ENCODE results near the gene TTC1. TPM values are rescaled to one million over a fixed set of nuclear protein-coding genes. Genes with fewer than 3 reads are reported as not detected.

TTC1 gene
- total and polyA plus RNA-seq, 2 of the 8 experiments (the other 6 are each of a cell fraction or from before 2014, with no cell fraction given), result 25.1 to 63.9 TPM

DNA sequence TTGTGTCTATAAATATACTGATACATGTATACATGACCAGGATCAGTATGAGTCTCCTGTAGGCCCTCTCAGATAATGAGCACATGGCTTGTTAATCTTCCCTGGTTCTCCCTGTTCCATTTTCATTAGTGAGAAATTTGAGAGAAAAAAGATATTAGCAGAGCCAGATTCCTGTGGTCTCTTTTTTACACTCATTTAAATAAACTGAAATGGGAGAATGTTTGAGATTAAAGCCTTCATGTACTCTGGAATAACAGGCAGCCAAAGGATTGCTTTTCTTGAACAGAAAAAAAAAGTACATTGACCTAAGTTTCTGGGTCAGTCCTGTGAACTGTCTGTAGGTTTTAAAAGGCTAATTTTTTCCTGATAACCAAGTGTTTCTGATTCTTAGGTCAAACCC lies 66.1 kb downstream of the TTC1 start:
- no peak overlapping the region for H3K18ac ChIP-seq (ENCODE audit: extremely low read depth, low read length)
- H2AFZ ChIP-seq (ENCODE audit: low read length), result no peak overlapping the region
- no peaks in the 10 kb centered on the region for H3K27me3 ChIP-seq (replicated peaks in 1 of 4; ENCODE audit: control insufficient read depth in 3 of 4, extremely low read depth in 1 of 4, insufficient read depth in 3 of 4, low read length in 3 of 4)
- no peak overlapping the region for H2AK5ac ChIP-seq (ENCODE audit: low read depth, low read length)
- H3K4ac ChIP-seq (replicated peaks; ENCODE audit: insufficient read length, low read depth, low read length), result no peak overlapping the region
- no peak overlapping the region for H3K27ac ChIP-seq (ENCODE audit: low read depth, low read length)
- no peak overlapping the region for H3K9ac ChIP-seq (replicated peaks in 1 of 4; ENCODE audit: extremely low read depth in 1 of 4, low read depth in 3 of 4, low read length in 3 of 4)
- POLR2A ChIA-PET (ENCODE audit: partially characterized antibody), result interaction anchor here (0.7 kb wide), 1 partner anchor 343 kb away, joined by 3 read pairs; no protein-coding TSS in a partner anchor
- H3K23me2 ChIP-seq (ENCODE audit: low read depth, low read length), result no peaks in the 10 kb centered on the region
- H3K36me3 ChIP-seq (ENCODE audit: control insufficient read depth in 2 of 4, insufficient read depth in 4 of 4, low read length in 3 of 4), result peaks cover 0 to 18% (median 10%) of the 10 kb centered on the region in 4 experiments; a peak in 5 of 8 replicates
- TF ChIP-seq EZH2 (IDR thresholded peaks at IDR 0.05; ENCODE audit: low read depth, low read length, severe bottlenecking) (no peak), JUND (IDR thresholded peaks at IDR 0.05; ENCODE audit: low read length) (no peak), SP2 (IDR thresholded peaks at IDR 0.05; ENCODE audit: low read length) (no peak), CHD2 (IDR thresholded peaks at IDR 0.05; ENCODE audit: low read length) (no peak), BRCA1 (IDR thresholded peaks at IDR 0.05; ENCODE audit: low read depth, low read length) (no peak), YY1 (IDR thresholded peaks at IDR 0.05; ENCODE audit: low read depth, low read length) (no peak)
- TF ChIP-seq, protein P1, sequence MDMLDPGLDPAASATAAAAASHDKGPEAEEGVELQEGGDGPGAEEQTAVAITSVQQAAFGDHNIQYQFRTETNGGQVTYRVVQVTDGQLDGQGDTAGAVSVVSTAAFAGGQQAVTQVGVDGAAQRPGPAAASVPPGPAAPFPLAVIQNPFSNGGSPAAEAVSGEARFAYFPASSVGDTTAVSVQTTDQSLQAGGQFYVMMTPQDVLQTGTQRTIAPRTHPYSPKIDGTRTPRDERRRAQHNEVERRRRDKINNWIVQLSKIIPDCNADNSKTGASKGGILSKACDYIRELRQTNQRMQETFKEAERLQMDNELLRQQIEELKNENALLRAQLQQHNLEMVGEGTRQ (IDR thresholded peaks at IDR 0.05; ENCODE audit: low read length), result no peak
- H3K79me2 ChIP-seq (ENCODE audit: control insufficient read depth in 1 of 2, insufficient read depth in 2 of 2, low read length in 2 of 2), result no peaks in the 10 kb centered on the region
- H3K79me1 ChIP-seq (ENCODE audit: low read depth, low read length), result no peaks in the 10 kb centered on the region
- H3K4me2 ChIP-seq (ENCODE audit: insufficient read depth in 1 of 2, low read depth in 2 of 2, low read length in 2 of 2), result no peak overlapping the region
- CTCF ChIA-PET (ENCODE audit: partially characterized antibody), result no interaction called here
- no peak overlapping the region for H3K4me3 ChIP-seq (ENCODE audit: extremely low read depth in 1 of 4, insufficient read depth in 2 of 4, low read depth in 3 of 4, low read length in 4 of 4)
- no peak overlapping the region for H4K8ac ChIP-seq (ENCODE audit: extremely low read depth, insufficient read depth, low read length)
- no peaks in the 10 kb centered on the region; a peak in 1 of 7 replicates for H3K4me1 ChIP-seq (replicated peaks in 1 of 4; ENCODE audit: control insufficient read depth in 3 of 4, insufficient read depth in 4 of 4, low read length in 3 of 4)
- no peaks in the 10 kb centered on the region for H4K20me1 ChIP-seq (replicated peaks in 1 of 2; ENCODE audit: control insufficient read depth in 1 of 2, insufficient read depth in 2 of 2, low read length in 2 of 2)
- H2BK5ac ChIP-seq (ENCODE audit: low read depth, low read length), result no peak overlapping the region
- no peak overlapping the region for H3K14ac ChIP-seq (ENCODE audit: insufficient read length)
- H4K91ac ChIP-seq (replicated peaks; ENCODE audit: insufficient read length, low read length), result no peak overlapping the region
- H3K9me3 ChIP-seq (ENCODE audit: insufficient read depth in 2 of 2, low read depth in 1 of 2, low read length in 1 of 2), result no peaks in the 10 kb centered on the region
- no peak overlapping the region for H2BK15ac ChIP-seq (ENCODE audit: low read length)
- no peak overlapping the region for H4K5ac ChIP-seq (ENCODE audit: insufficient read length, low read depth, low read length)
- no peak overlapping the region for H2BK120ac ChIP-seq (replicated peaks; ENCODE audit: low read depth, low read length)
- no peak for DNase-seq (ENCODE audit: low read depth in 1 of 2, low spot score in 2 of 2)
- FAIRE-seq, result no peak
- no peak overlapping the region for H2BK12ac ChIP-seq (ENCODE audit: low read depth, low read length)
- H3K56ac ChIP-seq (replicated peaks; ENCODE audit: insufficient read length, low read depth, low read length), result no peak overlapping the region
- H3K23ac ChIP-seq (ENCODE audit: insufficient read length), result no peak overlapping the region
- no peak overlapping the region for H2BK20ac ChIP-seq (ENCODE audit: low read length)

All from H1 (cell line).